Progenitor cell of endocrine pancreas (in vitro differentiated cells): ENCODE data around the gene PCED1A. TPM values are rescaled to one million over a fixed set of nuclear protein-coding genes. Genes with fewer than 3 reads are reported as not detected.

Experiments
- DNase-seq: peaks from one replicate; pipeline ENCODE4 v3.0.0; 2021; ENCODE audit warnings: low spot score; ENCODE audit not compliant: unreplicated experiment
- H3K27ac Mint-ChIP-seq: 2 replicates; pipeline ENCODE4 v1.8.0; 2021; ENCODE audit warnings: mild to moderate bottlenecking, moderate library complexity, mixed read lengths
- H3K27me3 Mint-ChIP-seq: 2 replicates; pipeline ENCODE4 v1.8.0; 2021; ENCODE audit warnings: mixed read lengths
- H3K36me3 Mint-ChIP-seq: 2 replicates; pipeline ENCODE4 v1.8.0; 2022; ENCODE audit warnings: mixed read lengths; ENCODE audit not compliant: insufficient read depth
- H3K4me1 Mint-ChIP-seq: 2 replicates; pipeline ENCODE4 v1.8.0; 2021; ENCODE audit warnings: low read depth, mixed read lengths
- H3K4me3 Mint-ChIP-seq: 2 replicates; pipeline ENCODE4 v1.8.0; 2021; ENCODE audit warnings: low read depth, mild to moderate bottlenecking, moderate library complexity, mixed read lengths
- H3K9me3 Mint-ChIP-seq: 2 replicates; pipeline ENCODE4 v1.8.0; 2021; ENCODE audit warnings: low read depth, mixed read lengths
- total RNA-seq: library from RNA; stranded (reverse); gene quantifications from 2 replicates; pipeline ENCODE4 v1.2.1, GENCODE V29; 2021
- TF ChIP-seq, protein P1 (sequence below): fragments of 200-600 bp; sonication (generic); IDR thresholded peaks from one replicate; pipeline ENCODE4 v1.5.0; 2021; ENCODE audit warnings: antibody characterized with exemption, mild to moderate bottlenecking; ENCODE audit not compliant: unreplicated experiment

The PCED1A gene
- total RNA-seq, 1 donor from 2014 or later = 81.1 TPM

DNA sequence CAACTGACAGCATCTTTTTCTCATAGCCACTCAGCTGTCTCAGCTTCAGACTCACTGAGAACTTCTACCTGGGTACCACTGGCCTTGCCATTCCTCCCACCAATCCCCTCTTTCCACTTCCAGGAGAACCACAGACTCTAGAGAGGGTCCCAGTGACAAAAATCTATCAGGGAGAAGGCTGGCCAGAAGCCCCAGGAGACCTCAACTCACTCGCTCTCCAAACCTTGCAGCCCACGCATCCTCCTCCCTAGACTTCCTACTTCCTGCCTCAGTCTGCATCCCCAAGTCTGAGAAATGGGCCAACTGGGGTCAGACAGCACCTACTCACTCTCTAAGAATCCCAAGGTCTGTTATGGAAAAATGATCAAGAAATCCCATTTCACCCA, 23.1 kb downstream of the PCED1A start:
- peaks cover 3% of the 10 kb centered on the region for H3K9me3 Mint-ChIP-seq
- TF ChIP-seq, protein P1, sequence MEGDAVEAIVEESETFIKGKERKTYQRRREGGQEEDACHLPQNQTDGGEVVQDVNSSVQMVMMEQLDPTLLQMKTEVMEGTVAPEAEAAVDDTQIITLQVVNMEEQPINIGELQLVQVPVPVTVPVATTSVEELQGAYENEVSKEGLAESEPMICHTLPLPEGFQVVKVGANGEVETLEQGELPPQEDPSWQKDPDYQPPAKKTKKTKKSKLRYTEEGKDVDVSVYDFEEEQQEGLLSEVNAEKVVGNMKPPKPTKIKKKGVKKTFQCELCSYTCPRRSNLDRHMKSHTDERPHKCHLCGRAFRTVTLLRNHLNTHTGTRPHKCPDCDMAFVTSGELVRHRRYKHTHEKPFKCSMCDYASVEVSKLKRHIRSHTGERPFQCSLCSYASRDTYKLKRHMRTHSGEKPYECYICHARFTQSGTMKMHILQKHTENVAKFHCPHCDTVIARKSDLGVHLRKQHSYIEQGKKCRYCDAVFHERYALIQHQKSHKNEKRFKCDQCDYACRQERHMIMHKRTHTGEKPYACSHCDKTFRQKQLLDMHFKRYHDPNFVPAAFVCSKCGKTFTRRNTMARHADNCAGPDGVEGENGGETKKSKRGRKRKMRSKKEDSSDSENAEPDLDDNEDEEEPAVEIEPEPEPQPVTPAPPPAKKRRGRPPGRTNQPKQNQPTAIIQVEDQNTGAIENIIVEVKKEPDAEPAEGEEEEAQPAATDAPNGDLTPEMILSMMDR = no peak
- no peak overlapping the region for H3K4me3 Mint-ChIP-seq
- H3K27ac Mint-ChIP-seq = no peak overlapping the region
- H3K4me1 Mint-ChIP-seq = peaks cover 9% of the 10 kb centered on the region
- DNase-seq = no peak
- peaks cover 50% of the 10 kb centered on the region for H3K27me3 Mint-ChIP-seq
- no peaks in the 10 kb centered on the region for H3K36me3 Mint-ChIP-seq

DNA sequence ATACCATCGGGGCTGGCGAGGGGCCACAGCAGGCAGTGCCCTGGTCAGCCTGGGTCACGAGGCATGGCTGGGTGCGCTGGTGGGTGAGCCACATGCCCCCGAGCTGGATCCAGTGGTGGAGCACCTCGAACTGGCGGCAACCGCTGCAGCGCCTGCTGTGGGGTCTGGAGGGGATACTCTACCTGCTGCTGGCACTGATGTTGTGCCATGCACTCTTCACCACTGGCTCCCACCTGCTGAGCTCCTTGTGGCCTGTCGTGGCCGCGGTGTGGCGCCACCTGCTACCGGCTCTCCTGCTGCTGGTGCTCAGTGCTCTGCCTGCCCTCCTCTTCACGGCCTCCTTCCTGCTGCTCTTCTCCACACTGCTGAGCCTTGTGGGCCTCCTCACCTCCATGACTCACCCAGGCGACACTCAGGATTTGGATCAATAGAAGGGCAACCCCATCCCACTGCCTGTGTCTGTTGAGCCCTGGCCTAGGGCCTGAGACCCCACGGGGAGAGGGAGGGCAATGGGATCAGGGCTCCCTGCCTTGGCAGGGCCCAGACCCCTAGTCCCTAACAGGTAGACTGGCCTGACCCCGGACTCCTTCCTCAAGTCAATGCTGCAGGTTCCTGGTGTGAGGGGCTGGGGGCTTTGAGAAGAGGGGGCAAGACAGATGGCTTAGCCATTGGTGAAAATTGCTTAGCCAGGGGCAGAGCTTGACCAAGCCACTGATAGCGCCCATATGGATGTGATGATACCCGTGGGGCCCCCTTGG, 23.7 kb downstream of the PCED1A start:
- Mint-ChIP-seq H3K4me3 (no peak overlapping the region), H3K9me3 (peaks cover 9% of the 10 kb centered on the region), H3K27ac (no peak overlapping the region), H3K27me3 (peaks cover 46% of the 10 kb centered on the region), H3K4me1 (peaks cover 8% of the 10 kb centered on the region), H3K36me3 (no peaks in the 10 kb centered on the region)
- no peak for DNase-seq
- TF ChIP-seq, protein P1 = no peak

DNA sequence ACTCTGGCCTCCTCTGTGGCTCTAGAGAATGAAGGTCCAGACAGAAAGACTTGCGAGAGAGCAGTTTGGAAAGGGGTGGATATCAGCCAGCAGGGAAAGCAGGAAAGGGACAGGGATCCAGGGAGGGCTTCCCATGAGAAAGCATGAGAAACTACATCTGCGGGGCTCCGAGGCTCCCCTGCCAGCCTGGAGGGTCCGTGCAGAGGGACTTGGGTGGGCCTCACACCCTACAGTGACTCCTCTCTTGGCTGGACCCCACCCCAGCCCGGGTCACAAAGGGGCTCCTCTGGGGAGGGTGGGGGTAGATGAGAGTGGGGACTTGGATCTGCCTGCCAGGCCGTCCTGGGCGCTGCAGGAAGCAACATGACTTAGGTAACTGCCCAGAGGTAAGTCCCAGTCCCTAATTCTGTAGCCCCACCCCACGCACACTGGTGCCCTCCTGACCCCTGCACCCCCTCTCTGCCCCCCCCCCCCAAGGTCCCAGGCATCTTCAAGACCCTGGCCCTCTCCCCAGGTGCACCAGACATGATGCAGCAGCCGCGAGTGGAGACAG, 24.3 kb downstream of the PCED1A start, which contains the start of gene TMEM239:
TMEM239 (plus strand) TSS at position 335 of the 553 bp plus-strand sequence; CDS start at position 526, 191 bp downstream.
- H3K36me3 Mint-ChIP-seq = no peaks in the 10 kb centered on the region
- H3K27ac Mint-ChIP-seq = no peak within 1 kb of the TSS
- H3K4me1 Mint-ChIP-seq = peaks cover 6% of the 10 kb centered on the region
- DNase-seq = no peak
- peaks cover 44% of the 10 kb centered on the region for H3K27me3 Mint-ChIP-seq
- no peak within 1 kb of the TSS for H3K4me3 Mint-ChIP-seq
- TF ChIP-seq, protein P1 = no peak
- H3K9me3 Mint-ChIP-seq = peaks cover 9% of the 10 kb centered on the region

DNA sequence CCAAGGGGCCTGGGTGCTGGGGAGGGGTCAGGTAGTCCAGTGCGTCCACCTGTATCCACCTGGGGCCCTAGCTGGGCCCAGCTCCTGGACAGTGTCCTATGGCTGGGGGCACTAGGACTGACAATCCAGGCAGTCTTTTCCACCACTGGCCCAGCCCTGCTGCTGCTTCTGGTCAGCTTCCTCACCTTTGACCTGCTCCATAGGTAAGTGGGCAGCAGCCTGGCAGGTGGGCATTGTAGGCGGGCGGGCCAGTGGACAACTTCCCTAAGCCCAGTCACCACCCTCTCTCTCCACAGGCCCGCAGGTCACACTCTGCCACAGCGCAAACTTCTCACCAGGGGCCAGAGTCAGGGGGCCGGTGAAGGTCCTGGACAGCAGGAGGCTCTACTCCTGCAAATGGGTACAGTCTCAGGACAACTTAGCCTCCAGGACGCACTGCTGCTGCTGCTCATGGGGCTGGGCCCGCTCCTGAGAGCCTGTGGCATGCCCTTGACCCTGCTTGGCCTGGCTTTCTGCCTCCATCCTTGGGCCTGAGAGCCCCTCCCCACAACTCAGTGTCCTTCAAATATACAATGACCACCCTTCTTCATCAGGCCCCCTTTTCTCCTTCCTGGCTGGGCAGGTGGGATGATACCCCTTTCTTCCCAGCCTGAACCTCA, 25.1 kb downstream of the PCED1A start:
- TF ChIP-seq, protein P1 = no peak
- Mint-ChIP-seq H3K27ac (no peak overlapping the region), H3K27me3 (peaks cover 43% of the 10 kb centered on the region), H3K36me3 (no peaks in the 10 kb centered on the region), H3K4me1 (peaks cover 6% of the 10 kb centered on the region), H3K9me3 (peaks cover 9% of the 10 kb centered on the region), H3K4me3 (no peak overlapping the region)
- DNase-seq = no peak

DNA sequence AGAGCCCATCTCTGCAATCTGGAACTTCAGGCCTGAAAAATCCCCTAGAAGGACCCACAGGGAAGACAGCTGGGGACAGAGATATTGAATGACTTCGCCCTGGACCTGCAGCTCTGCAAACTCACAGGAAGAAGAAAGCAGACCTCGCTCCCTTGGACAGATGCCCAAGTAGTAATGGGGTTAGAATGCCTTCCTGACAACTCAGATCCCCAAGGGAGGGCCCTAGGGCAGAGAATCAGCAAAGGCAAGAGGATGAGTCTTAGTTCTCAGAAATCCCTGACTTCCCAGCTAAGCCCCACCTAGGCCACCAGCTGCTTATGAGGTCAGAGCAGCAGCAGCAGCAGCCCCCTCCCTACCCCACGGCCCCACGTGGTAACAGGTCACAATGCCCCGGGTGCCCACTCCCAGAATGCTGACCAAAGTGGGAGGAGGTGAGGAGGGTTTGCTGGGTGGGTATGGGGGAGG, 25.8 kb downstream of the PCED1A start, which contains the start of gene C20orf141:
C20orf141 (plus strand) TSS at position 401 of the 465 bp plus-strand sequence. CDS start 198 bp downstream, outside the sequence.
- H3K27me3 Mint-ChIP-seq = peaks cover 36% of the 10 kb centered on the region

More for the DNA sequence above, 25.8 kb downstream of the PCED1A start, which contains the start of gene C20orf141:
- Mint-ChIP-seq H3K27ac (no peak within 1 kb of the TSS), H3K4me3 (no peak within 1 kb of the TSS), H3K36me3 (no peaks in the 10 kb centered on the region), H3K4me1 (no peaks in the 10 kb centered on the region), H3K9me3 (peaks cover 9% of the 10 kb centered on the region)
- TF ChIP-seq, protein P1 = no peak
- DNase-seq = no peak
